ENCODE results near the gene TSPAN18.

The TSPAN18 gene

DNA sequence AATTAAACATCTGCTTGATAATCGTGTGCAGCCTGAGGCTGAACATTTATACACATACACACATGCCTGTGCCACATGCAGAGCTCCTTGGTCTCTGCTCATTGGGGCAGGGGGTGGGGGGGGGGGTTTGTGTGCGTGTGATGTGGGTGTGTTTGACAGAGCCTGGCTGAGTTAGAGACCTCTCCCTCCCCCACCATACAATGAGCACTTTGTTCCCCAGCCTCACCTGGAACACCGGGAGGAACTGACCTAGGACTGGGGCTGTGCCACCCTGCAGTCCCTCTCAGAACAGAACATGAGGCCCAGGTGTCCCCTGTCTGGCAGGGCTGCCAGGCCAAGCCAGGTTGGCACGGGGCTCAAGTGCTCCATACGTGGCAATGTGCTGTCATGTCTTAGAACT lies 127.3 kb downstream of the TSPAN18 start:
- Mint-ChIP-seq H3K4me3 (no peak overlapping the region), H3K4me1 (no peaks in the 10 kb centered on the region), H3K27me3 (peaks cover 13 to 36% of the 10 kb centered on the region in 2 donors), H3K36me3 (no peaks in the 10 kb centered on the region), H3K27ac (no peak overlapping the region), H3K9me3 (no peaks in the 10 kb centered on the region)
- ATAC-seq (replicated peaks) (no peak), DNase-seq (no peak)

- no peak for ATAC-seq (replicated peaks)
- DNase-seq: no peak
- no peaks in the 10 kb centered on the region for H3K4me1 Mint-ChIP-seq
- H3K36me3 Mint-ChIP-seq: no peaks in the 10 kb centered on the region
- no peak overlapping the region for H3K27ac Mint-ChIP-seq
- H3K9me3 Mint-ChIP-seq: no peaks in the 10 kb centered on the region
- no peak overlapping the region for H3K4me3 Mint-ChIP-seq
- peaks cover 14 to 40% of the 10 kb centered on the region in 2 donors for H3K27me3 Mint-ChIP-seq
Measured at GRCh38 chr11:44854741-44855492, 128.2 kb downstream of the TSPAN18 start.

DNA sequence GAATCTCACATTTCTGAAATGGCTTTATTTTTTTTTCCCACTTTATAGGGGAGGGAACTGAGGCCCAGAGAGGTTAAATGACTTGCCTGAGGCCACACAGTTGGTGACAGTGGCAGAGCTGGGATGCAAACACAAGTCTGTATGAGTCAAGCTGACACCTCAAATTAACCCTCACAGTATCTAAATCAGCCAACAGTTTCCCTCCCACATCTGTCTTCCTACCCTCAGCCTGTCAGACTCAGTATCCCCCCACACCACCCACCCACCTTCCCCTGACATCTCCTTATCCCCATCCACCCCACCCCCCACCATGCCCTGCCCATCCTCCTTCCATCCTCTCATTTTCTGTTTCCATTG lies 128.7 kb downstream of the TSPAN18 start:
- Mint-ChIP-seq H3K4me3 (no peak overlapping the region), H3K36me3 (peaks cover 0 to 1% of the 10 kb centered on the region in 2 donors), H3K9me3 (no peaks in the 10 kb centered on the region), H3K27ac (no peak overlapping the region), H3K4me1 (peaks cover 0 to 2% of the 10 kb centered on the region in 2 donors), H3K27me3 (peaks cover 19 to 46% of the 10 kb centered on the region in 2 donors)
- no peak for ATAC-seq (replicated peaks)
- no peak for DNase-seq

GRCh38 chr11:44857490-44858090 lies 130.8 kb downstream of the TSPAN18 start:
- H3K36me3 Mint-ChIP-seq: peaks cover 0 to 3% of the 10 kb centered on the region in 2 donors
- peaks cover 13 to 14% of the 10 kb centered on the region in 2 donors for H3K4me1 Mint-ChIP-seq
- H3K9me3 Mint-ChIP-seq: peaks cover 0 to 2% of the 10 kb centered on the region in 2 donors
- ATAC-seq (replicated peaks) (no peak), DNase-seq (no peak)
- H3K4me3 Mint-ChIP-seq: no peak overlapping the region
- H3K27me3 Mint-ChIP-seq: peaks cover 23 to 60% of the 10 kb centered on the region in 2 donors
- H3K27ac Mint-ChIP-seq: no peak overlapping the region

DNA sequence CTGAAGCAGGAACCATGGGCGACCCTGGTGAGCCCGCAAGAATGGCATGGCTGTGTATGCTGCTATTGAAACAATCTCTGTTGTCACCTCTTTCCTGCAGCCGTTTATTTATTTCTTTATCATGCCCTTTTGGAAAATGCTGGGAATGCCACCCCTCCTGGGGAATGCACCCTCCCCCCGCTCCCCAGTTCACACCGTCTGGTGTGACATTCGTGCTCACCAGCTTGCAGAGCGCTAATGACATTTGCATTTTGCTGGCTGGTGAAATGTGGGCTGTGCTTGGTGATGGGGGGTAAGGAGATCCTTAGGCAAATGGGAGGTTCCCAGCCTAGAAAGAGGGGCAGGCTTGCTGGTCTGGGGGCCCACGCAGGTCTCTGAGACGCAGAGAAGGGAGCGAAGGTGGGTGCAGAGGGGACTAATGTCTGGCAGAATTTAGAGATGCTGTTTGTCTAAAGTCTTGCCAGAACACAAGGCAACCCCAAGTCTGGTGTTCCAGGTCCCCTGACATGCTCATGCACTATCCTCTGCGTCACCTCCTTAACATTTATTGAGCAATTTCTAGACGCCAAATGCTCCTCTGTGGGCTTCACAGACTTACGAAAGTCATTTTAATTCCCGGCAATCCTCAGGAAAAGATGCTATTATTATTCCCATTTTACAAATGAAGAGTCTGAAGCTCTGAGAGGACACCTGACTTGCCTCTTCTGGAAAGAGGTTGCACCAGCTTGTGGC lies 132.2 kb downstream of the TSPAN18 start:
- Mint-ChIP-seq H3K4me3 (no peak overlapping the region), H3K27me3 (peaks cover 28 to 66% of the 10 kb centered on the region in 2 donors), H3K9me3 (peaks cover 0 to 2% of the 10 kb centered on the region in 2 donors), H3K36me3 (peaks cover 0 to 3% of the 10 kb centered on the region in 2 donors), H3K27ac (no peak overlapping the region), H3K4me1 (peaks cover 17 to 19% of the 10 kb centered on the region in 2 donors)
- ATAC-seq (replicated peaks) (no peak), DNase-seq (no peak)

- ATAC-seq (replicated peaks): no peak
- Mint-ChIP-seq H3K4me1 (peaks cover 17 to 19% of the 10 kb centered on the region in 2 donors), H3K36me3 (peaks cover 0 to 3% of the 10 kb centered on the region in 2 donors), H3K27me3 (peaks cover 28 to 67% of the 10 kb centered on the region in 2 donors), H3K27ac (no peak overlapping the region), H3K4me3 (no peak overlapping the region), H3K9me3 (peaks cover 0 to 2% of the 10 kb centered on the region in 2 donors)
- no peak for DNase-seq
Measured at GRCh38 chr11:44859528-44859925, 132.8 kb downstream of the TSPAN18 start.

DNA sequence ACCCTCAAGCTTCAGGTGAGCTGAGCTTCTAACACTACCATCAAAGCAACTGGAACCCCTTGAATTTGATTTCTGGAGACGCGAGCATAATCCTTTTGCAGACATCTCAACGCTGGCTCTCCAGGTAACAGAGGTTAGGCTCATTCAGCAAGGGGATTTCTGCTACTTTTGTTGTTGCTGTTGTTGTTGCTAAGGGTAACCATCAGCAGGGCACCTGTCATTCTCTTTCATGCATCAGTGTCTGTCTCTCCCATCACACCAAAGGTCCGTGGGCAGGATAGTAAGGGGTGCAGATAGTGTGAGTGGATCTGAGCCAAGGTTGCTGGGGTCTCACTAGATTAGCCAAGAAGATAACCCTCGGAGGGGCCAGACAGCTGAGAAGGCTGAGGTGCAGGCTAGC lies 133.6 kb downstream of the TSPAN18 start:
- Mint-ChIP-seq H3K36me3 (peaks cover 0 to 3% of the 10 kb centered on the region in 2 donors), H3K4me1 (peaks cover 17 to 19% of the 10 kb centered on the region in 2 donors), H3K27me3 (peaks cover 33 to 72% of the 10 kb centered on the region in 2 donors), H3K27ac (no peak overlapping the region), H3K4me3 (no peak overlapping the region), H3K9me3 (peaks cover 0 to 2% of the 10 kb centered on the region in 2 donors)
- ATAC-seq (replicated peaks): no peak
- DNase-seq: no peak

GRCh38 chr11:44861849-44862557 lies 135.2 kb downstream of the TSPAN18 start:
- peak overlapping the region; percentile 10 to 52 for H3K4me3 Mint-ChIP-seq
- H3K27me3 Mint-ChIP-seq: peaks cover 33 to 66% of the 10 kb centered on the region in 2 donors
- H3K9me3 Mint-ChIP-seq: peaks cover 0 to 2% of the 10 kb centered on the region in 2 donors
- peak; percentile 99 to 100 for ATAC-seq (replicated peaks)
- peaks cover 0 to 3% of the 10 kb centered on the region in 2 donors for H3K36me3 Mint-ChIP-seq
- H3K27ac Mint-ChIP-seq: peak overlapping the region; percentile 48
- peaks cover 17 to 19% of the 10 kb centered on the region in 2 donors for H3K4me1 Mint-ChIP-seq
- DNase-seq: peak; percentile 86

DNA sequence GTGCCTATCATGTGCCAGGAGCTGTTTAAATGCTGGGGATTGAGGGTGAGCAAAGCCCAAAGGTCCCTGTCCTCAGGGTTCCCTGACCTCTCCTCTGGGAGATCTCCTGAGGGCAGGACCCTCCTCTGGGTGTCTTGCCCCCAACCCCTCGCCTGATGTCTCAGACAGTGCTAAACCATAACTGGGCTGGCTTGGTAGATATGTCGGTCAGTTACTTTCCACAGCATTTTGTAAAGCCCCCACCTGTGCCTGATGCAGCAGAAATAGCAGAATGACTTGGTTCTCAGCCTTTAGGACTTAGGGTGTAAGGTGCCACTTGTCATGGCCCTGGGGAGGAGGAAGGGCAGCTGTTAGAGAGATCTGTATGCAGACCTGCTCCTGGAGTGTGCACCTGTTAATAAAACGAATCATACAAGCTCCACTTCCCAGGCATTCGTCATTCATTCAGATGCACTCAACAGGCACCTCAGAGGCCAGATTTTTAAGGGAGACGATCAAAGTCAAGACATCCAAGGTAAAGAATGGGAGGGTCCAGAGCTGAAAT lies 135.9 kb downstream of the TSPAN18 start:
- Mint-ChIP-seq H3K27me3 (peaks cover 35 to 66% of the 10 kb centered on the region in 2 donors), H3K9me3 (peaks cover 0 to 2% of the 10 kb centered on the region in 2 donors), H3K4me1 (peaks cover 17 to 19% of the 10 kb centered on the region in 2 donors), H3K4me3 (peak overlapping the region in 1 of 2 donors; percentile 52), H3K27ac (peak overlapping the region; percentile 48), H3K36me3 (peaks cover 0 to 3% of the 10 kb centered on the region in 2 donors)
- no peak for DNase-seq
- peak; percentile 8 to 17 for ATAC-seq (replicated peaks)

- ATAC-seq (replicated peaks) (no peak), DNase-seq (no peak)
- Mint-ChIP-seq H3K4me3 (no peak overlapping the region), H3K27me3 (peaks cover 33 to 66% of the 10 kb centered on the region in 2 donors), H3K27ac (no peak overlapping the region), H3K36me3 (peaks cover 0 to 3% of the 10 kb centered on the region in 2 donors), H3K9me3 (peaks cover 0 to 2% of the 10 kb centered on the region in 2 donors), H3K4me1 (peaks cover 17 to 19% of the 10 kb centered on the region in 2 donors)
Measured at GRCh38 chr11:44863231-44863630, 136.5 kb downstream of the TSPAN18 start.

DNA sequence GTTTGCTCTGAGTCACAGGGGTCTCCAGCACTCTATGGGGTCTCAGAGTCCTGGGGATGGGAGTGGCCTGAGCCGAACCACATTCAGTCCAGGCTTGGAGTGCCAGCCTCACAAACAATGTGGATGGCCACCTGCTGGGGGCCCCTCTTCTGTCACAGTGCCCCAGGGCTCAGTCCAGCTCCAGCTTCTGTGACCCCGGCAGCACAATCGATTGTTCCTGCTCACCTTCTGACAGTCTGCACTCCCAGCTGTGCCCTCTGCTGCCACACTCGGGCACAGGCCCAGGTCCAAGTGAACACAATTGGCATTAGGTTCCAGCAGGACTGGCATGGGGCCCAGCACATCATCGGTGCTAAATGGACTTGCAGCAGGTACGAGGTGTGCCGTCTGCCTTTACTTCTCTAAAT lies 139.1 kb downstream of the TSPAN18 start:
- Mint-ChIP-seq H3K4me1 (peaks cover 14 to 19% of the 10 kb centered on the region in 2 donors), H3K27me3 (peaks cover 22 to 45% of the 10 kb centered on the region in 2 donors), H3K4me3 (no peak overlapping the region), H3K36me3 (peaks cover 0 to 1% of the 10 kb centered on the region in 2 donors), H3K27ac (no peak overlapping the region), H3K9me3 (peaks cover 3 to 4% of the 10 kb centered on the region in 2 donors)
- DNase-seq (no peak), ATAC-seq (replicated peaks) (no peak)

DNA sequence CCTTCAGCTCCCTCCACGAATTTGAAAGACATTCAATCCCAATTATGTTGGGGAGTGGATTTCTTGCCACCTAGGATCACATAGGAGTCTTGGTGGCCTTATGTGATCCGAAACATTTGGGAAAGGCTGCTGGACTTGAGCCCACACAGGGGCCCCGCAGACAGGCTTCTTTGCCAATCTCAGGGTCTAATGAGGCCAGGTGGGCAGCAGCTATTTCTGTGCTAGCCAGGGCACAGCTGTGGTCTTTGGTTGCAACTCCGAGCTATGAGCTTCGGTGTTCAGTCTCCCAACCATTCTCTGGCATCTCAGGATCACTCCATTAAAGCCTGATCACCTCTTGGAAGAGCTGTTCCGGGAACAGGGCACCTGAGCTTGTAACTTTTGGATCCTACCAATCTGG lies 139.5 kb downstream of the TSPAN18 start:
- no peak for DNase-seq
- Mint-ChIP-seq H3K36me3 (peaks cover under 1 to 1% of the 10 kb centered on the region in 2 donors), H3K9me3 (peaks cover 2 to 6% of the 10 kb centered on the region in 2 donors), H3K27ac (no peak overlapping the region), H3K4me3 (no peak overlapping the region), H3K27me3 (peaks cover 21 to 41% of the 10 kb centered on the region in 2 donors), H3K4me1 (peaks cover 14 to 18% of the 10 kb centered on the region in 2 donors)
- ATAC-seq (replicated peaks): no peak

GRCh38 chr11:44868021-44868420 lies 141.3 kb downstream of the TSPAN18 start:
- H3K27ac Mint-ChIP-seq: no peak overlapping the region
- H3K27me3 Mint-ChIP-seq: peaks cover 15 to 24% of the 10 kb centered on the region in 2 donors
- H3K36me3 Mint-ChIP-seq: peaks cover 6% of the 10 kb centered on the region in 2 donors
- no peak for DNase-seq
- H3K4me3 Mint-ChIP-seq: no peak overlapping the region
- H3K4me1 Mint-ChIP-seq: peaks cover 4 to 10% of the 10 kb centered on the region in 2 donors
- peaks cover 4 to 11% of the 10 kb centered on the region in 2 donors for H3K9me3 Mint-ChIP-seq
- ATAC-seq (replicated peaks): no peak
